Stimulated activated effector memory CD8-positive, alpha-beta T cell treated with anti-CD3 and anti-CD28 coated beads, Interleukin-12 subunit alpha, Interleukin-12 subunit beta, amount 100 ng/mL, for 72 hours (primary cell): ENCODE measurements around the gene SKOR2.
"Not testable (repeated sequence)": the region's sequence is repeated elsewhere in the genome, so short reads cannot be mapped to it uniquely, and the experiment has no call there.

Source experiments
- ATAC-seq: fragments of 150-1000 bp; cut with Tn5 transposase; 2 replicates; pipeline ENCODE4 v1.10.0; 2021
- DNase-seq, 2 donors: peaks; one replicate each; pipeline ENCODE4 v3.0.0; 2021 to 2022; ENCODE audit warnings: low spot score in 2 of 2
- H3K27ac Mint-ChIP-seq: one replicate; pipeline ENCODE4 v1.8.0; 2022; ENCODE audit warnings: mild to moderate bottlenecking, mixed read lengths
- H3K36me3 Mint-ChIP-seq: one replicate; pipeline ENCODE4 v1.8.0; 2022; ENCODE audit warnings: mild to moderate bottlenecking, mixed read lengths
- H3K4me1 Mint-ChIP-seq: one replicate; pipeline ENCODE4 v1.8.0; 2022; ENCODE audit warnings: mixed read lengths
- H3K4me3 Mint-ChIP-seq: one replicate; pipeline ENCODE4 v1.8.0; 2022; ENCODE audit warnings: mild to moderate bottlenecking, mixed read lengths
- H3K9me3 Mint-ChIP-seq: one replicate; pipeline ENCODE4 v1.8.0; 2022; ENCODE audit warnings: mixed read lengths

SKOR2 gene

GRCh38 chr18:47184419-47185050 is 66.9 kb downstream of the SKOR2 start:
- Mint-ChIP-seq H3K36me3 (no peaks in the 10 kb centered on the region), H3K4me1 (no peaks in the 10 kb centered on the region), H3K27ac (no peak overlapping the region), H3K9me3 (peaks cover 2% of the 10 kb centered on the region), H3K4me3 (no peak overlapping the region)
- ATAC-seq (no peak), DNase-seq (no peak)

- not testable (repeated sequence) for H3K9me3 Mint-ChIP-seq, H3K27ac Mint-ChIP-seq, H3K4me3 Mint-ChIP-seq, H3K36me3 Mint-ChIP-seq, H3K4me1 Mint-ChIP-seq, DNase-seq, ATAC-seq
Measured at GRCh38 chr18:47182156-47182555, 69.3 kb downstream of the SKOR2 start.

DNA sequence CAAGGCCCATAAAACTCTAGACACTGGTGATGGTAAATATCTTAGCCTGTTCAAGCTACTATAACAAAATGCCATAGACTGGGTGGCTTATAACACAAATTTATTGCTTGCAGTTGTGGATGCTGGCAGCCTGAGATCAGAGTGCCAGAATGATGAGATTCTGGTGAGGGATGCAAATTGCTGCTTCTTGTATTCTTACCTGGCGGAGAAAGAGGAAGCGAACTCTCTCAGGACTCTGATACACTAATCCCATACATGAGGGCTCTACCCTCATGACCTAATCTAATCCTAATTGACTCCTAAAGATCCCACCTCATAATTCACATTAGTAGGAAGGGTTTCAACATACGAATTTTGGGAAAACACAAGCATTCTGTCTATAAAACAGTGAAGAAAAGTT is 70.7 kb downstream of the SKOR2 start:
- Mint-ChIP-seq H3K27ac (no peak overlapping the region), H3K9me3 (peaks cover 2% of the 10 kb centered on the region), H3K4me1 (no peaks in the 10 kb centered on the region), H3K36me3 (peaks cover 6% of the 10 kb centered on the region), H3K4me3 (no peak overlapping the region)
- ATAC-seq (no peak), DNase-seq (no peak)

DNA sequence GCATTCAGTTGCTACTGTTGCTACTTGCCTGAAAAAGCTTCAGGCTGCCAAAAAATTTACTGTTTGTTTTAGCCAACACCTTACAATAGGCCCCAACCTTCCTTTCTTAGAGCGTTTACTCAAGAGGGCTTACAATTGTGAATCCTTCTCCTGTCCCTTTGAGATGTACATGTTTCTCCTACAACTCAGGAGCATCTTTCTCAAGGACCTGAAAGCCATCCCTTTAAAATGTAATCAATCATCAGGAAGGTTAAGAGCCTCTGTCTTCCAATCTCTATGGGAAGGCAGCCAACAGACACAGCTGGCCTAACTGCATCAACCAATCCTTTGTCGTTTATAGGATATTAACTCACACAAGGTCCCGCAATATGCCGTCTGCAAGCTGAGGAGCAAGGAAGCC is 71.9 kb downstream of the SKOR2 start:
- ATAC-seq (no peak), DNase-seq (no peak)
- no peaks in the 10 kb centered on the region for H3K4me1 Mint-ChIP-seq
- H3K9me3 Mint-ChIP-seq: peaks cover 2% of the 10 kb centered on the region
- H3K36me3 Mint-ChIP-seq: peaks cover 6% of the 10 kb centered on the region
- H3K4me3 Mint-ChIP-seq: no peak overlapping the region
- no peak overlapping the region for H3K27ac Mint-ChIP-seq

GRCh38 chr18:47175898-47176575 is 75.4 kb downstream of the SKOR2 start, which contains the start of gene IER3IP1:
Gene IER3IP1, minus strand, starts transcription at chr18:47176364. Its CDS starts 87 bp downstream, at chr18:47176277.
- peak; percentile 92 for ATAC-seq
- Mint-ChIP-seq H3K27ac (no peak within 1 kb of the TSS), H3K36me3 (peaks cover 6% of the 10 kb centered on the region), H3K4me3 (no peak within 1 kb of the TSS), H3K4me1 (no peaks in the 10 kb centered on the region), H3K9me3 (no peaks in the 10 kb centered on the region)
- peak; percentile 77 to 93 for DNase-seq

- H3K4me3 Mint-ChIP-seq: no peak overlapping the region
- H3K36me3 Mint-ChIP-seq: peaks cover 12% of the 10 kb centered on the region
- H3K9me3 Mint-ChIP-seq: no peaks in the 10 kb centered on the region
- no peaks in the 10 kb centered on the region for H3K4me1 Mint-ChIP-seq
- H3K27ac Mint-ChIP-seq: no peak overlapping the region
- ATAC-seq (no peak), DNase-seq (no peak)
Measured at GRCh38 chr18:47175283-47175897, 76.1 kb downstream of the SKOR2 start.

DNA sequence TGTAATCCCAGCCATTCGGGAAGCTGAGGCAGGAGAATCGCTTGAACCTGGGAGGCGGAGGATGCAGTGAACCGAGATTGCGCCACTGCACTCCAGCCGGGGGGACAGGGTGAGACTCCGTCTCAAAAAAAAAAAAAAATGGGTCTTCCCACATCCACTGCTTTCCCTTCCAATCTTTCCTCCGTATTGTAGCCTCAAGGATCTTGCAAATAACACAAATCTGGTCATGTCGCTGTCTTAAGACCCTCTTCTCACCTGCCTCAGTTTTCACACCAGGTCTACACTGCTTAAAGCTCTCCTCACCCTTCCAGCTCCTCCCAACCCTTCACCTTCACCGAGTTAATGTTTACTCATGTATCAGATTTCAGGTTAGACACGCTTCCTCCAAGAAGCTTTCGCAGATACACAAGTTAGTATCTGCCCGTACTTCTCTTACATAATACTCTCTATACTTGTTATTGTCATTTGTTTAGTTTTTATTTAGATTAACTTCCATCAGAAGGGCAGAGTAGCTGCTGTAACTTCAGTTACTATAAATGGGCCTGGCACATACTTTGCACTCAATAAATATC is 76.8 kb downstream of the SKOR2 start:
- no peaks in the 10 kb centered on the region for H3K4me1 Mint-ChIP-seq
- H3K9me3 Mint-ChIP-seq: no peaks in the 10 kb centered on the region
- ATAC-seq: no peak
- no peak overlapping the region for H3K27ac Mint-ChIP-seq
- peaks cover 14% of the 10 kb centered on the region for H3K36me3 Mint-ChIP-seq
- no peak for DNase-seq
- no peak overlapping the region for H3K4me3 Mint-ChIP-seq

DNA sequence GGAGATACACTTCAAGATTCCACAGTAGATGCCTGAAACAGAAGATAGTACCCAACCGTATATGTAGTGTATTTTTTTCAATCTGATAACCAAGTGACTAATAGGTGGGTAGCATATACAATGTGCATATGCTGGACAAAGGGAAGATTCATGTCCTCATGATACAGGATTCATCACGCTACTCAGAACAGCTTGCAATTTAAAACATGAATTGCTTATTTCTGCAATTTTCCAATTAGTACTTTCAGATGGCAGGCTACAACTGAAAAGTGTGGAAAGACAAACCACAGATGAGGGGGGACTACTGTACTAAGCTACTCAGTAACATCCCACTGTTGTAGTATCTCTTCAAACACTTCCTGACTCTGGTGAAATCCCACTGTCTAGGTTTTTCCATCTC is 79.0 kb downstream of the SKOR2 start:
- ATAC-seq: no peak
- Mint-ChIP-seq H3K4me3 (no peak overlapping the region), H3K27ac (no peak overlapping the region), H3K4me1 (peaks cover 7% of the 10 kb centered on the region), H3K9me3 (no peaks in the 10 kb centered on the region), H3K36me3 (peaks cover 24% of the 10 kb centered on the region)
- DNase-seq: no peak

DNA sequence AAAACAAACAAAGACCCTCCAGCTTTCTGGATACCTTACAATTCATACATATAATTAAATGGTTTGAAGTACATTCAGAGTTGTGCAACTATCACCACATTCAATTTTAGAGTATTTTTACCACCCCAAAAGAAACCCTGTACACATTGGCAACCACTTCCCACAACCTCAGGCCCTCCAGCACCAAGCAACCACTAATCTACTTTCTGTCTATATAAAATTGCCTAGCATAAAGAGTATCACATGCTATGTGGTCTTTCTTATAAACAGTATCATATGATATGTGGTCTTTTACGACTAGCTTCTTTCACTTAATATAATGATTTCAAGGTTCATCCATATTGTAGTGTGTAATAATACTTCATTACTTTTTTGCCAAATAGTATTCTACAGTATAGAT is 82.5 kb downstream of the SKOR2 start:
- Mint-ChIP-seq H3K36me3 (peaks cover 25% of the 10 kb centered on the region), H3K9me3 (no peaks in the 10 kb centered on the region), H3K4me1 (peaks cover 18% of the 10 kb centered on the region), H3K4me3 (no peak overlapping the region), H3K27ac (no peak overlapping the region)
- peak; percentile 69 for ATAC-seq
- DNase-seq: no peak

GRCh38 chr18:47168509-47168908 is 83.0 kb downstream of the SKOR2 start:
- DNase-seq: no peak
- no peaks in the 10 kb centered on the region for H3K9me3 Mint-ChIP-seq
- peaks cover 25% of the 10 kb centered on the region for H3K36me3 Mint-ChIP-seq
- H3K27ac Mint-ChIP-seq: no peak overlapping the region
- peak; percentile 70 for ATAC-seq
- no peak overlapping the region for H3K4me3 Mint-ChIP-seq
- H3K4me1 Mint-ChIP-seq: peaks cover 18% of the 10 kb centered on the region

DNA sequence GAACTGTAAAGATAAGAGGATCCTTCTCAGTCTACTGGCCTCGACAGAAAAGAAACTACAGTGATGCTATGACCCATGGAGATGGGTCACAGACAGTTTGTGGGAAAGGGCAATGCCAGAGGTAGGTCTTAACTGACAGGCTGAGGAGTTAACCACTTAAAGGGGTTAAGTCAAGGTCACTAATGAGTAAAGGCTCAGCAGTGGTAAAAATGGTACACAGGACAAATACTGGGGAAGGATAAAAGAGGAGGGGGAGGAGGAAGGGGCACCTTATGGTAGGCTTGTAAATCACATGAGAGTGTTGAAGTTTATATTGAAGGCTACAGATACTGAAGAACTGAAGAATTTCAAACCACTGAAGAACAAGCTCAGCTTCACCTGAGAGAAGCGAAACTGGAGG is 85.2 kb downstream of the SKOR2 start:
- DNase-seq (no peak), ATAC-seq (no peak)
- Mint-ChIP-seq H3K4me1 (peaks cover 24% of the 10 kb centered on the region), H3K4me3 (no peak overlapping the region), H3K36me3 (peaks cover 30% of the 10 kb centered on the region), H3K27ac (no peak overlapping the region), H3K9me3 (no peaks in the 10 kb centered on the region)

DNA sequence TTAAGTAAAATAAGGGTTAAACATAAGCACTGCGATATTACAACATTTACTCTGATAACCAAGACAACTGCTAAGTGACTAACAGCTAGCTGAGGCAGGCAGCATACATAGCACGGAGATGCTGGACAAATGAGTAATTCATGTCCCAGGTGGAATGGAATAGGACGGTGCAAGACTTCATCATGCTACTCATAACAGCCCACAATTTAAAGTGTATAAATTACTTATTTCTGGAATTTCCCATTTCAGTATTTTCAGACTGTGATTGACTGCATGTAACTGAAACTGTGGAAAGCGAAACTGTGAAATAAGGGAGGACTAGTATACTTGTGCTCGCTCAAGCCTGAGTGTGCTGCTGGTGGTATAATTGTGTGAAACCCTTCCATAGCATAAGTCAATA is 88.2 kb downstream of the SKOR2 start:
- no peak overlapping the region for H3K27ac Mint-ChIP-seq
- peaks cover 17% of the 10 kb centered on the region for H3K4me1 Mint-ChIP-seq

DNA sequence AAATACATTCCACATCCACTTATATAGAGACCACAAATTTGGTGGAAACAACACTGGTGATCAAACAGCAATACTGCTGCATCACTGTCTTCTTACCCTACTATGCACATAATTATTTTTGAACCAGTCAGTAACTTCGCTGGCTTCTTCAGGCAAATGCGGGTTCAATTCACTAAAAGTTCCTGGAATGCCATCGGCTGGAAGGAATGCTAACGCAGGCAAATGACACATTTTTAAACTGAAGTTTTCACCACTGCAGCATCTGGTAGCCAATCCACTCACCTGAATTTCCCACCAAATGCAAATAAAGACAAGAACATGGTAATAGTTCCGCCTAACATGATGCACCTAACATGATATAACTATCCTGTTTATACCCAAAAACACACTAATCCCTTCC is 91.2 kb downstream of the SKOR2 start:
- H3K36me3 Mint-ChIP-seq: peaks cover 37% of the 10 kb centered on the region
- H3K9me3 Mint-ChIP-seq: no peaks in the 10 kb centered on the region
- no peak overlapping the region for H3K4me3 Mint-ChIP-seq
- DNase-seq (no peak), ATAC-seq (no peak)
- H3K27ac Mint-ChIP-seq: no peak overlapping the region
- peaks cover 11% of the 10 kb centered on the region for H3K4me1 Mint-ChIP-seq

More for the DNA sequence above, 88.2 kb downstream of the SKOR2 start:
- DNase-seq: no peak
- ATAC-seq: peak; percentile 95
- Mint-ChIP-seq H3K4me3 (no peak overlapping the region), H3K36me3 (peaks cover 20% of the 10 kb centered on the region), H3K9me3 (no peaks in the 10 kb centered on the region)

DNA sequence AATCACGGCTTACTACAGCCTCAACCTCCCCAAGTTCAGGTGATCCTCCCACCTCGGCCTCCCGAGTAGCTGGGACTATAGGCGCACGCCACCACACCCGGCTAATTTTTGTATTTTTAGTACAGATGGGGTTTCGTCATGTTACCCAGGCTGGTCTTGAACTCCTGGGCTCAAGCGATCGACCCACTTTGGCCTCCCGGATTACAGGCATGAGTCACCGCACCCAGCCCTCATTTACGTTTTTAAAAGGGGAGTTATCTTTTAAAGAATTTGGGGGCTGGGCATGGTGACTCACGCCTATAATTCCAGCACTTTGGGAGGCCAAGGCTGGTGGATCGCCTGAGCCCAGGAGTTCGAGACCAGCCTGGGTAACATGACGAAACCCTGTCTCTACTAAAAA is 93.1 kb downstream of the SKOR2 start:
- H3K9me3 Mint-ChIP-seq, H3K4me3 Mint-ChIP-seq: not testable (repeated sequence)

More for the DNA sequence above, 93.1 kb downstream of the SKOR2 start:
- not testable (repeated sequence) for H3K27ac Mint-ChIP-seq, H3K4me1 Mint-ChIP-seq, ATAC-seq, DNase-seq
- H3K36me3 Mint-ChIP-seq: peaks cover 44% of the 10 kb centered on the region
